Small intestine (tissue), 7 donors: ENCODE results near the gene NFX1. TPM values are rescaled to one million over a fixed set of nuclear protein-coding genes. Genes with fewer than 3 reads are reported as not detected.
"Not testable (repeated sequence)": the region's sequence is repeated elsewhere in the genome, so short reads cannot be mapped to it uniquely, and the experiment has no call there.

Experiments
- DNase-seq, 2 donors: peaks; one replicate each; pipeline versions ENCODE4 v3.0.0 to v3.0.0-alpha.2; 2013
- FAIRE-seq: peaks from 2 replicates; lab custom pipeline; 2012; peaks lifted over from hg19 to GRCh38; lab: Jason Lieb, UNC
- H3K27ac ChIP-seq, 3 donors: one replicate each; pipeline ENCODE4 v1.5.1; 2013; ENCODE audit warnings: low read length in 2 of 3, mild to moderate bottlenecking in 2 of 3, control low read depth in 1 of 3, inconsistent platforms in 1 of 3, low read depth in 1 of 3, moderate library complexity in 1 of 3
- H3K27me3 ChIP-seq, 3 donors: one replicate each; pipeline ENCODE4 v1.6.1; 2013; ENCODE audit warnings: low read length in 3 of 3, inconsistent platforms in 1 of 3; ENCODE audit not compliant: control insufficient read depth in 3 of 3, insufficient read depth in 3 of 3
- H3K36me3 ChIP-seq, 3 donors: one replicate each; pipeline ENCODE4 v1.6.1; 2013; ENCODE audit warnings: low read length in 3 of 3, inconsistent platforms in 1 of 3, low read depth in 1 of 3, mild to moderate bottlenecking in 1 of 3, moderate library complexity in 1 of 3; ENCODE audit not compliant: control insufficient read depth in 3 of 3, insufficient read depth in 2 of 3
- H3K4me1 ChIP-seq, 3 donors: one replicate each; pipeline ENCODE4 v1.6.1; 2013; ENCODE audit warnings: low read length in 2 of 3, inconsistent platforms in 1 of 3, low read depth in 1 of 3, mild to moderate bottlenecking in 1 of 3, moderate library complexity in 1 of 3; ENCODE audit not compliant: control insufficient read depth in 3 of 3, insufficient read depth in 2 of 3
- H3K4me3 ChIP-seq, 3 donors: one replicate each; pipeline ENCODE4 v1.5.1; 2013; ENCODE audit warnings: low read length in 3 of 3, control low read depth in 1 of 3, inconsistent platforms in 1 of 3, low read depth in 1 of 3, mild to moderate bottlenecking in 1 of 3, moderate library complexity in 1 of 3
- H3K9me3 ChIP-seq, 2 donors: one replicate each; pipeline ENCODE4 v1.6.1; 2013; ENCODE audit warnings: low read depth in 1 of 2, low read length in 1 of 2; ENCODE audit not compliant: control insufficient read depth in 2 of 2, insufficient read depth in 1 of 2
- whole genome bisulfite sequencing, 3 donors: extraction: QIAGEN DNeasy Blood & Tissue Kit; methylation state at CpG; one replicate each; pipeline ENCODE4 v1.1.7; 2013; 5-methylcytosine and 5-hydroxymethylcytosine counted together
- polyA plus RNA-seq, 4 donors: library from polyadenylated mRNA; stranded (reverse) in 3 of 4; unstranded in 1 of 4; fragments of 200-250 nt in 3 of 4; fragments of 120-200 nt in 1 of 4; gene quantifications; one replicate each; pipeline versions ENCODE4 v1.2.1 to v1.2.3, GENCODE V29; 2013
- donor health status: healthy with polysubstance abuse.
- donor health status: control.
- donor health status: control.
- donor health status: Bipolar disorder and iron deficiency.
- donor health status: healthy.

Gene NFX1
- polyA plus RNA-seq, 4 donors = 12.6 to 34.7 (median 22.1) TPM

- FAIRE-seq (no peak), DNase-seq (peak in 1 of 2 donors; percentile 20)
- no peak overlapping the region for H3K4me3 ChIP-seq
- no peaks in the 10 kb centered on the region for H3K4me1 ChIP-seq
- H3K27ac ChIP-seq = peak overlapping the region in 1 of 3 donors; percentile 27
- peaks cover 0 to 31% (median 0%) of the 10 kb centered on the region in 3 donors for H3K36me3 ChIP-seq
- 15 to 61% (median 15%) methylated on average over 5 of the region's 5 CpGs for WGBS, 3 donors
- no peaks in the 10 kb centered on the region for H3K27me3 ChIP-seq
- no peaks in the 10 kb centered on the region for H3K9me3 ChIP-seq
Observed at GRCh38 chr9:33354651-33355211, 64.4 kb downstream of the NFX1 start.

GRCh38 chr9:33355933-33356332 lies 65.6 kb downstream of the NFX1 start:
- H3K9me3 ChIP-seq = no peaks in the 10 kb centered on the region
- 90 to 96% (median 94%) methylated on average over 1 of the region's 1 CpG for WGBS, 3 donors
- H3K36me3 ChIP-seq = peaks cover 0 to 27% (median 0%) of the 10 kb centered on the region in 3 donors
- H3K27me3 ChIP-seq = no peaks in the 10 kb centered on the region
- no peak for FAIRE-seq
- H3K4me1 ChIP-seq = no peaks in the 10 kb centered on the region
- DNase-seq = no peak
- no peak overlapping the region for H3K27ac ChIP-seq
- no peak overlapping the region for H3K4me3 ChIP-seq

- not testable (repeated sequence) for DNase-seq, H3K9me3 ChIP-seq, H3K4me3 ChIP-seq, H3K27ac ChIP-seq, H3K4me1 ChIP-seq, H3K27me3 ChIP-seq, FAIRE-seq
- 89 to 98% (median 93%) methylated on average over 3 of the region's 3 CpGs for WGBS, 3 donors
- H3K36me3 ChIP-seq = peaks cover 0 to 26% (median 0%) of the 10 kb centered on the region in 3 donors
Observed at GRCh38 chr9:33358641-33359040, 68.3 kb downstream of the NFX1 start.

- no peak for FAIRE-seq
- Histone ChIP-seq H3K9me3 (no peaks in the 10 kb centered on the region), H3K4me3 (no peak overlapping the region), H3K27me3 (no peaks in the 10 kb centered on the region), H3K36me3 (peaks cover 8 to 48% (median 18%) of the 10 kb centered on the region in 3 donors), H3K27ac (no peak overlapping the region), H3K4me1 (no peaks in the 10 kb centered on the region)
- WGBS, 3 donors = 89 to 94% (median 93%) methylated on average over 2 of the region's 2 CpGs
- DNase-seq = no peak
Observed at GRCh38 chr9:33364127-33364526, 73.8 kb downstream of the NFX1 start.

GRCh38 chr9:33364814-33365213 lies 74.5 kb downstream of the NFX1 start:
- H3K27me3 ChIP-seq, DNase-seq, H3K27ac ChIP-seq, FAIRE-seq, H3K4me1 ChIP-seq, H3K4me3 ChIP-seq, H3K9me3 ChIP-seq: not testable (repeated sequence)
- H3K36me3 ChIP-seq = peaks cover 8 to 46% (median 18%) of the 10 kb centered on the region in 3 donors
- WGBS, 3 donors = 92 to 97% (median 94%) methylated on average over 4 of the region's 4 CpGs

- FAIRE-seq (no peak), DNase-seq (no peak)
- Histone ChIP-seq H3K36me3 (peaks cover 8 to 55% (median 26%) of the 10 kb centered on the region in 3 donors), H3K4me1 (no peaks in the 10 kb centered on the region), H3K4me3 (no peak overlapping the region), H3K27me3 (no peaks in the 10 kb centered on the region), H3K27ac (no peak overlapping the region), H3K9me3 (no peaks in the 10 kb centered on the region)
- 75 to 93% (median 82%) methylated on average over 2 of the region's 2 CpGs for WGBS, 3 donors
Observed at GRCh38 chr9:33366979-33367480, 76.7 kb downstream of the NFX1 start.

GRCh38 chr9:33372900-33373299 lies 82.6 kb downstream of the NFX1 start:
- Histone ChIP-seq H3K4me1 (peaks cover 0 to 14% (median 0%) of the 10 kb centered on the region in 3 donors), H3K36me3 (peaks cover 0 to 48% (median 8%) of the 10 kb centered on the region in 3 donors), H3K4me3 (no peak overlapping the region), H3K9me3 (no peaks in the 10 kb centered on the region), H3K27ac (no peak overlapping the region), H3K27me3 (no peaks in the 10 kb centered on the region)
- 76 to 88% (median 88%) methylated on average over 4 of the region's 4 CpGs for whole genome bisulfite sequencing, 3 donors
- FAIRE-seq = no peak
- no peak for DNase-seq

GRCh38 chr9:33374190-33374589 lies 83.9 kb downstream of the NFX1 start:
- H3K9me3 ChIP-seq = no peaks in the 10 kb centered on the region
- peaks cover 0 to 14% (median 0%) of the 10 kb centered on the region in 3 donors for H3K4me1 ChIP-seq
- FAIRE-seq = no peak
- no peak for DNase-seq
- H3K4me3 ChIP-seq = no peak overlapping the region
- no peak overlapping the region for H3K27ac ChIP-seq
- WGBS, 3 donors = 79 to 88% (median 87%) methylated on average over 9 of the region's 9 CpGs
- no peaks in the 10 kb centered on the region for H3K27me3 ChIP-seq
- peaks cover 0 to 36% (median 8%) of the 10 kb centered on the region in 3 donors for H3K36me3 ChIP-seq
